AG10803 (cell line): ENCODE data around the gene PRPF38A.
"Not testable (repeated sequence)": the region's sequence is repeated elsewhere in the genome, so short reads cannot be mapped to it uniquely, and the experiment has no call there.

Experiments
- DNase-seq: peaks from one replicate; pipeline ENCODE4 v3.0.0; 2010; ENCODE audit warnings: low read depth
- H3K4me3 ChIP-seq: 2 replicates; pipeline ENCODE4 v1.5.1; 2011; ENCODE audit warnings: mild to moderate bottlenecking, low read length, control low read depth
- TF ChIP-seq, protein P1 (sequence below): conservative IDR thresholded peaks from 2 replicates; pipeline ENCODE4 v1.5.1; 2011; ENCODE audit warnings: mild to moderate bottlenecking, low read length, control low read depth, inconsistent platforms

The PRPF38A gene

DNA sequence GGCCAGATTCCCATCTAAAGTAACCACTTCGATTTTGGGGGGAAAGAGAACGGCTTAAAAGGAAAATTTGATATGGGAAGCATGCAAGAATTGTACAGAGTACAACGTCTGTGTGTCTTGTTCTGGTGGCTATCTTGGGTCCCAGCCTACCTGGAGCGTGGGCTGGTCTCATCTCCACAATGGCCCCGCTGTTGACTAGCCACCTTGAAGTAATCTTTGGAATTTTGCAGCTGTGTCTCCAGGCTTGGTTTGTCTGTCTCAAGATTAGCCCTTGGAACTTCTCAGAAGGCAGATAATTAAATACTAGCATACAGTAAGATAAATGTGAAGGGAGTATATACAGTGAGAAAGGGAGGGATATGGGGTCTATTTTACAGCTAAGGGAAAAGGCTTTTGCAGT lies 37.1 kb upstream of the PRPF38A start:
- no peak overlapping the region for H3K4me3 ChIP-seq
- DNase-seq, result no peak
- TF ChIP-seq, protein P1, sequence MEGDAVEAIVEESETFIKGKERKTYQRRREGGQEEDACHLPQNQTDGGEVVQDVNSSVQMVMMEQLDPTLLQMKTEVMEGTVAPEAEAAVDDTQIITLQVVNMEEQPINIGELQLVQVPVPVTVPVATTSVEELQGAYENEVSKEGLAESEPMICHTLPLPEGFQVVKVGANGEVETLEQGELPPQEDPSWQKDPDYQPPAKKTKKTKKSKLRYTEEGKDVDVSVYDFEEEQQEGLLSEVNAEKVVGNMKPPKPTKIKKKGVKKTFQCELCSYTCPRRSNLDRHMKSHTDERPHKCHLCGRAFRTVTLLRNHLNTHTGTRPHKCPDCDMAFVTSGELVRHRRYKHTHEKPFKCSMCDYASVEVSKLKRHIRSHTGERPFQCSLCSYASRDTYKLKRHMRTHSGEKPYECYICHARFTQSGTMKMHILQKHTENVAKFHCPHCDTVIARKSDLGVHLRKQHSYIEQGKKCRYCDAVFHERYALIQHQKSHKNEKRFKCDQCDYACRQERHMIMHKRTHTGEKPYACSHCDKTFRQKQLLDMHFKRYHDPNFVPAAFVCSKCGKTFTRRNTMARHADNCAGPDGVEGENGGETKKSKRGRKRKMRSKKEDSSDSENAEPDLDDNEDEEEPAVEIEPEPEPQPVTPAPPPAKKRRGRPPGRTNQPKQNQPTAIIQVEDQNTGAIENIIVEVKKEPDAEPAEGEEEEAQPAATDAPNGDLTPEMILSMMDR, result no peak

DNA sequence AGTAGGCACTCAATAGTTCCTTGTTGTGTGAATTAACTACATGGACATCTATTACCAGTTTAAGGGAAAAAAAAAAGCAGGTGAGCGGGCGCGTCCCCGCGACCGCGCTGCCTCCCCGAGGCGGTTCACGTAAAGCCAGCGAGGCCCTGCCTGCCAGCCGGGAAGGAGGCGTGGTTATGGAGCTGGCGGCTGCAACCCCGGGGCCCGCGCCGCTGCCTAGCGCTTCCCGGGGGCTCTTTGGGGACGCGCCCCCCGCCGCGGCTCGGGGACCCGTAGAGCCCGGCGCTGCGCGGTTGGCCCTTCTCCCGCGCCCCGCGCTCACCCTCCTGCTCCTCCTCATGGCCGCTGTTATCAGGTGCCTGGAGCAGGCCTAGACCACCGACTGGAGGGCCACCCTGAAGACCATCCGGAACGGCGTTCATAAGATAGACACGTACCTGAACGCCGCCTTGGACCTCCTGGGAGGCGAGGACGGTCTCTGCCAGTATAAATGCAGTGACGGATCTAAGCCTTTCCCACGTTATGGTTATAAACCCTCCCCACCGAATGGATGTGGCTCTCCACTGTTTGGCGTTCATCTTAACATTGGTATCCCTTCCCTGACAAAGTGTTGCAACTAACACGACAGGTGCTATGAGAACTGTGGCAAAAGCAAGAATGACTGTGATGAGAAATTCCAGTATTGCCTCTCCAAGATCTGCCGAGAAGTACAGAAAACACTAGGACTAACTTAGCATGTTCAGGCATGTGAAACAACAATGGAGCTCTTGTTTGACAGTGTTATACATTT lies 35.8 kb upstream of the PRPF38A start:
- TF ChIP-seq, protein P1, result peak; percentile 25
- DNase-seq, result peak; percentile 25

DNA sequence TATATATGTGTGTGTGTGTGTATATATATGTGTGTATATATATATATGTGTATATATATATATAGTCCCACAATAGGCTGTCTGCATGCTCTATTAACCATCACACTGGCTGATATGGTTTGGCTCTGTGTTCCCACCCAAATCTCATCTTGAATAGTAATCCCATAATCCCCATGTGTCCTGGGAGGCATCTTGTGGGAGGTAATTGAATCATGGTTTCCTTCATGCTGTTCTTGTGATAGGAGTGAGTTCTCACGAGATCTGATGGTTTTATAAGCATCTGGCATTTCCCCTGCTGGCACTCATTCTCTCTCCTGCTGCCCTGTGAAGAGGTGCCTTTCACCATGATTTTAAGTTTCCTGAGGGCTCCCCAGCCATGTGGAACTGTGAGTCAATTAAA lies 34.6 kb upstream of the PRPF38A start:
- not testable (repeated sequence) for DNase-seq, H3K4me3 ChIP-seq

More for the DNA sequence above, 35.8 kb upstream of the PRPF38A start:
- peak overlapping the region; percentile 44 for H3K4me3 ChIP-seq

DNA sequence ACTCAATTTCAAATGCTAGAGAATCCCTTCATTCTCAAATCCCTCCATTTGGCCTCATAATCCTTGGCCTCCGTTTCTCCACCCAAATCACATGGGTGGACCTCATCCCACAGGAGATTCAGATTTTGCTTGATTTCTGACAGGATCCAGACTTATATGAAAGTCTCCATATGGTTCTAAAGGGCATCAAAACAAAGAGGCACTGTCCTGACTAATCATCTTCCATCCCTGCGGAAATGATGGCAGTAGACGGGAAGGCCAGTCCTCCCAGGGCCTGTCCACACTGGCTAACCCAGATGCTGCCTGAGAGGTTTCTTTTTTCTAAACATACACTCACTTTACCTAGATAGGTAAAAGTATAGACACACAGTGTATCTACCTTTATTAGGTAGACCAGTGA lies 19.0 kb upstream of the PRPF38A start:
- DNase-seq, result no peak
- H3K4me3 ChIP-seq, result no peak overlapping the region
- TF ChIP-seq, protein P1, result no peak

DNA sequence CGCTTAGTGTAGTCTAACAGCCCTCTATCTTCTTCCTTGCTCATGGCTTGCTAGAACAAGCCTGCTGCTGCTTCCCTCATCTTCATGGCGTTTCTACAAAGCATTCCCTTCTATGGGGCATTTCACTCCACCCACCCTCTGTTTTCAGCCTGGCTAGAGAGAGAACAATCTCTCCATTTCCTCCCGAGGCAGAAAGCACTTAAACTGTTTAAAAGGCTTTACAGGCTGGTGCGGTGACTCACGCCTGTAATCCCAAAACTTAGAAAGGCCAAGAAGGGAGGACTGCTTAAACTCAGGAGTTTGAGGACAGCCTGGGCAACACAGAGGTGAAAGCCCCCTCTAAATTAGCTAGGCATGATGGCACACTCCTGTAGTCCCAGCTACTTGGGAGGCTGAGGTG lies 17.9 kb upstream of the PRPF38A start:
- TF ChIP-seq, protein P1, result no peak
- no peak overlapping the region for H3K4me3 ChIP-seq
- no peak for DNase-seq

DNA sequence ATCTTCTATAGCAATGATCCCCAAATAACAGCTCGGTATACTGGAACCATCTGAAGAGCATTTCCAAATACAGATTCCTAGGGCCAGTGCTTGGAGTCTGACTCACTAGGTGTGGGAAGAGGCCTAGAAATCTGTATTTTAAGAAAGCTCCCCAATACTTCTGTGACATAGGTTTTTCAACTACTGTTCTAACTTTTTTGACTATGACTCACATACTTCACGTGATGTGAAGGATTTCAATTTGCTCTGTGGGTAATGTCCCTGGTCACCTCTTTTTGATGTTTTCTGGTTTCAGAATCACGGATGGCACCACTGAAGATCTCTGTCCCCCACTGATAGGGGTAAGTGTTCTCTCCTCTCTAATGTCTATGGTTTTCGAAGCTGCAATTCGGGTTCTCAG lies 11.2 kb upstream of the PRPF38A start:
- no peak for DNase-seq
- H3K4me3 ChIP-seq, result no peak overlapping the region
- TF ChIP-seq, protein P1, result no peak

DNA sequence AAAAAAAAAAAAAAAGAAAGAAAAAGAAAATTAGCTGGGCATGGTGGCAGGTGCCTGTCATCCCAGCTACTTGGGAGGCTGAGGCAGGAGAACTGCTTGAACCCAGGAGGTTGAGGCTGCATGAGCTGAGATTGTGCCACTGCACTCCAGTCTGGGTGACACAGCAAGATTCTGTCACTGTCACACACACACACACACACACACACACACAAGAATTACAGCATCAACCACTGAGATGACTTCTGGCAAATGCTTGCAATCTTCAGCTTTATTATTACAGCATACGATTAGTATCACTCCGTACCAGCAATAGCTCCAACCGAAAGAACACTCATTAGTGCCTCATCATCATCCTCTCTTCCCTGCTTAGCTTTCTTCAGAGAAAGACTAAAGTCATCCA lies 4.8 kb upstream of the PRPF38A start:
- TF ChIP-seq, protein P1, result no peak
- no peak overlapping the region for H3K4me3 ChIP-seq
- DNase-seq, result no peak
